ENCODE data around the gene SLC10A7.

Gene SLC10A7

DNA sequence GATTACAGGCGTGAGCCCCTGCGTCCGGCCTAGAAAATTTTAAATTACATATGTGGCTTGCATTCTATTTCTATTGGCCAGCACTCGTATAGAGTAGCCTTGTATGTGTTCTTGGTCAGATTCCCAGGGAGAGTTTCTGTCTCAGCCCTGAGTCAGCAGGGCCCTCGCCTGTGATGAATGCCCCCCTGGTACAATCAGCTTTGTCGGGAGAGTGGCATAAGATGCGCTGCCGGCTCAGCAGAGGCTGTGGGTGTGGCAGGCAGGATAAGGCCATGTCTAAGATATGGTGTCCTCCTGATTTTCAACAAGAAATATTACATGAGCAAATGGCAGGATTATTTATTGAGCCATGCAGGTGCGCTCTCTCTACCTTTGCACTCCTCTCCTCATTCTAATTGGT is 309.0 kb downstream of the SLC10A7 start:
- no peak for DNase-seq (ENCODE audit: low read depth in 2 of 2)

DNA sequence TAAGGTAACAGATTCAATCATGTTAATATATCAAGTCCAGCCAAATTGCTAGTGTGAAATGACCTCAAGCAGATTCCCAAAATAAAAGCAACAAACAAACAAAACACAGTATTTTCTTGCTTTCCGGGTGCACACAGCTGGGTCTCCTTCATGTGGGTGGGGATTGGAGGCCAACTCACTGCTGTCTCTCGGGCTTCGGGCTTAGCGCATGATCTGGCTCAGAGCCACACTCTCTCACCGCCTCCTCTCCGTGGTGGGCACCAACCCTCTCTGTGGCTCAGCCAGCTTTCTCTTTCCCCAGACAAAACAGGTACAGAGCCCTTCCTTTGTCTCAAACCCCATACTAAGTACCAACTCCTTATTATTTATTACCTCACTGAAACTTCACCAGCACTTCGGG is 310.3 kb downstream of the SLC10A7 start:
- DNase-seq (ENCODE audit: low read depth in 2 of 2), result no peak

DNA sequence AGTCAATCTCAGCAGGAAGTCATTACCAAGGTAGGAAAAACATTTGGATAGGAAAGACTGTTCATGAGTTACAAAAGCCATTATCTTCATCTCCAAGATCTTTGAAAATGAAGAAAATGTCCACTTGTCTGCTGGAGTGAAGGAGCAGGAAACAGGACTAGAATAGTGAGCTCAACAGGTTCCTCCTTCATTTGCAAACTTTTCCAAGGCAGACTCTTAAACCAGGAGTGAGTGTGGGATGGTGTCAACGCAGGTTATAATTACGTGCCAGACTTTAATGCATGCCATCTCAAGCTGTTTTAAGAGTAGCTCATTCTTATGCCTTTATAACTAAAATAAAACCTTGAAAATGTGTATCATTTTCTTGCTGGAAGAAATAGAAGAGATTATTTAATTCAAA is 310.9 kb downstream of the SLC10A7 start:
- no peak for DNase-seq (ENCODE audit: low read depth in 2 of 2)

DNA sequence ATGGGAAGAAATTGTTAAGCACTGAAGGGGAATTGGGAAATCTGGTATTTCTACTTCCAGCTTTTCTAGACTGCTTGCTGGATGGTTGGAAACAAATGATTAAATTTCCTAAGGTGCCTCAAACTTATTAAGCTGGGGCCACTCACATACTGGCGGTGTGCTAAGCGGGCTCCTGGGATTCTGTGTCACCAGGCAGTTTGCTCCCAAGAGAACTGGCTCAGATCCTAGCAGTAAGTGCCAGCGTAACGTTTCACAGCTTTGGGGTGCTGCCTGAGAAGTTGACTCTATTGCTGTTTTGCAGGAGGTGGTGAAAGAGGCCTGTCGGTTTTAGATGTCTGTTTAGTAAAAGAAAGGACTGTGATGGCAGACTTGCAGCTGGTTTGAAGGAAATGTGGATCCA is 314.3 kb downstream of the SLC10A7 start:
- DNase-seq (ENCODE audit: low read depth in 2 of 2), result no peak

Measured in stimulated activated CD8-positive, alpha-beta memory T cell treated with anti-CD3 and anti-CD28 coated beads, Interleukin-2, amount 100 ng/mL, for 48 hours (primary cell).